ENCODE results near the gene ADGRL1. TPM values are rescaled to one million over a fixed set of nuclear protein-coding genes. Genes with fewer than 3 reads are reported as not detected.

The ADGRL1 gene
- total RNA-seq, 1 donor from 2014 or later = 106 TPM

GRCh38 chr19:14114439-14114838 is 91.5 kb downstream of the ADGRL1 start:
- no peak for TF ChIP-seq CTCF (IDR thresholded peaks at IDR 0.05; ENCODE audit: unreplicated experiment)
- no peaks in the 10 kb centered on the region for H3K9me3 Mint-ChIP-seq
- H3K27ac Mint-ChIP-seq = no peak overlapping the region
- no peak for DNase-seq (ENCODE audit: low spot score in 2 of 2, unreplicated experiment in 2 of 2)
- no peaks in the 10 kb centered on the region for H3K27me3 Mint-ChIP-seq (ENCODE audit: low read depth)
- no peaks in the 10 kb centered on the region for H3K36me3 Mint-ChIP-seq
- peaks cover 35% of the 10 kb centered on the region for H3K4me1 Mint-ChIP-seq
- no peak overlapping the region for H3K4me3 Mint-ChIP-seq

GRCh38 chr19:14113762-14114414 is 92.1 kb downstream of the ADGRL1 start:
- Mint-ChIP-seq H3K4me3 (no peak overlapping the region), H3K27ac (peak overlapping the region; percentile 75), H3K27me3 (ENCODE audit: low read depth) (no peaks in the 10 kb centered on the region), H3K9me3 (no peaks in the 10 kb centered on the region), H3K36me3 (no peaks in the 10 kb centered on the region), H3K4me1 (peaks cover 31% of the 10 kb centered on the region)
- TF ChIP-seq CTCF (IDR thresholded peaks at IDR 0.05; ENCODE audit: unreplicated experiment) = peak; percentile 21
- DNase-seq (ENCODE audit: low spot score in 2 of 2, unreplicated experiment in 2 of 2) = no peak

GRCh38 chr19:14112809-14113385 is 93.1 kb downstream of the ADGRL1 start:
- no peaks in the 10 kb centered on the region for H3K9me3 Mint-ChIP-seq
- peak overlapping the region; percentile 87 for H3K27ac Mint-ChIP-seq
- no peaks in the 10 kb centered on the region for H3K36me3 Mint-ChIP-seq
- no peak for DNase-seq (ENCODE audit: low spot score in 2 of 2, unreplicated experiment in 2 of 2)
- no peaks in the 10 kb centered on the region for H3K27me3 Mint-ChIP-seq (ENCODE audit: low read depth)
- H3K4me1 Mint-ChIP-seq = peaks cover 26% of the 10 kb centered on the region
- H3K4me3 Mint-ChIP-seq = no peak overlapping the region
- TF ChIP-seq CTCF (IDR thresholded peaks at IDR 0.05; ENCODE audit: unreplicated experiment) = no peak

GRCh38 chr19:14112051-14112808 is 93.7 kb downstream of the ADGRL1 start:
- Mint-ChIP-seq H3K27me3 (ENCODE audit: low read depth) (no peaks in the 10 kb centered on the region), H3K27ac (peak overlapping the region; percentile 87), H3K4me3 (no peak overlapping the region), H3K4me1 (peaks cover 26% of the 10 kb centered on the region), H3K36me3 (peaks cover 1% of the 10 kb centered on the region), H3K9me3 (no peaks in the 10 kb centered on the region)
- DNase-seq (ENCODE audit: low spot score in 2 of 2, unreplicated experiment in 2 of 2) = no peak
- no peak for TF ChIP-seq CTCF (IDR thresholded peaks at IDR 0.05; ENCODE audit: unreplicated experiment)

- no peak for DNase-seq (ENCODE audit: low spot score in 2 of 2, unreplicated experiment in 2 of 2)
- no peak for TF ChIP-seq CTCF (IDR thresholded peaks at IDR 0.05; ENCODE audit: unreplicated experiment)
- Mint-ChIP-seq H3K27me3 (ENCODE audit: low read depth) (no peaks in the 10 kb centered on the region), H3K27ac (no peak overlapping the region), H3K4me3 (no peak overlapping the region), H3K9me3 (no peaks in the 10 kb centered on the region), H3K36me3 (peaks cover 3% of the 10 kb centered on the region), H3K4me1 (peaks cover 22% of the 10 kb centered on the region)
Observed at GRCh38 chr19:14111486-14111885, 94.5 kb downstream of the ADGRL1 start.
